SK-N-SH treated with all-trans-retinoic acid at 6 μM for 48 hours (cell line): ENCODE results near the gene C17orf100.
A peak's percentile ranks its signal among the peaks of the same experiment; 100 is the strongest.
"Not testable (repeated sequence)": the region's sequence is repeated elsewhere in the genome, so short reads cannot be mapped to it uniquely, and the experiment has no call there.

ENCODE experiments used
- ATAC-seq: fragments of 200-7000 bp; cut with Tn5 transposase; 3 replicates; pipeline ENCODE4 v1.9.1; 2020; ENCODE audit warnings: mild to moderate bottlenecking, moderate library complexity
- ARNTL ChIP-seq: fragments of 450-650 bp; formaldehyde crosslinking; IDR thresholded peaks from 2 replicates; pipeline ENCODE4 v1.5.0; 2020; ENCODE audit warnings: low read depth, mild to moderate bottlenecking, moderate library complexity, borderline replicate concordance
- BACH2 ChIP-seq: fragments of 250-450 bp; sonication (Bioruptor Pico); IDR thresholded peaks from 2 replicates; pipeline ENCODE4 v1.9.0; 2021; ENCODE audit warnings: mild to moderate bottlenecking, borderline replicate concordance
- CSDC2 ChIP-seq: fragments of 250-450 bp; sonication (Bioruptor Pico); IDR thresholded peaks from 2 replicates; pipeline ENCODE4 v1.5.0; 2020; ENCODE audit warnings: mild to moderate bottlenecking, moderate library complexity
- CSRNP3 ChIP-seq: fragments of 250-450 bp; sonication (Bioruptor Pico); IDR thresholded peaks from 2 replicates; pipeline ENCODE4 v1.5.1; 2021; ENCODE audit warnings: mild to moderate bottlenecking, moderate library complexity
- ESRRG ChIP-seq: fragments of 250-450 bp; sonication (Bioruptor Pico); IDR thresholded peaks from 2 replicates; pipeline ENCODE4 v1.6.1; 2021; ENCODE audit warnings: mild to moderate bottlenecking
- GLIS3 ChIP-seq: fragments of 250-450 bp; sonication (Bioruptor Pico); IDR thresholded peaks from 2 replicates; pipeline ENCODE4 v1.5.0; 2020; ENCODE audit warnings: mild to moderate bottlenecking, moderate library complexity
- ISL1 ChIP-seq: fragments of 250-450 bp; sonication (Bioruptor Pico); IDR thresholded peaks from 2 replicates; pipeline ENCODE4 v2.1.2; 2022; ENCODE audit warnings: mild to moderate bottlenecking, moderate library complexity
- OSR1 ChIP-seq: fragments of 250-450 bp; sonication (Bioruptor Pico); IDR thresholded peaks from 2 replicates; pipeline ENCODE4 v1.8.0; 2022; ENCODE audit warnings: moderate library complexity, mild to moderate bottlenecking, inconsistent platforms
- PATZ1 ChIP-seq: fragments of 250-450 bp; sonication (Bioruptor Pico); IDR thresholded peaks from 2 replicates; pipeline ENCODE4 v1.8.0; 2020; ENCODE audit warnings: mild to moderate bottlenecking, moderate library complexity, borderline replicate concordance
- POU6F1 ChIP-seq: fragments of 250-450 bp; sonication (Bioruptor Pico); IDR thresholded peaks from 2 replicates; pipeline ENCODE4 v1.8.0; 2021; ENCODE audit warnings: low read depth, mild to moderate bottlenecking, moderate library complexity, borderline replicate concordance
- PPARA ChIP-seq: fragments of 250-450 bp; sonication (Bioruptor Pico); IDR thresholded peaks from 2 replicates; pipeline ENCODE4 v1.5.0; 2020; ENCODE audit warnings: mild to moderate bottlenecking, borderline replicate concordance
- RARB ChIP-seq: fragments of 250-450 bp; sonication (Bioruptor Pico); IDR thresholded peaks from 2 replicates; pipeline ENCODE4 v1.8.0; 2021; ENCODE audit warnings: mild to moderate bottlenecking, moderate library complexity
- SNAI2 ChIP-seq: fragments of 250-450 bp; sonication (Bioruptor Pico); IDR thresholded peaks from 2 replicates; pipeline ENCODE4 v1.5.0; 2020; ENCODE audit warnings: mild to moderate bottlenecking, moderate library complexity
- TCF4 ChIP-seq: fragments of 250-450 bp; sonication (Bioruptor Pico); IDR thresholded peaks from 2 replicates; pipeline ENCODE4 v1.8.0; 2021; ENCODE audit warnings: mild to moderate bottlenecking, moderate library complexity, borderline replicate concordance
- TOX ChIP-seq: fragments of 250-450 bp; sonication (Bioruptor Pico); IDR thresholded peaks from 2 replicates; pipeline ENCODE4 v1.8.0; 2021; ENCODE audit warnings: mild to moderate bottlenecking, moderate library complexity, borderline replicate concordance
- TSHZ2 ChIP-seq: fragments of 250-450 bp; sonication (Bioruptor Pico); IDR thresholded peaks from 2 replicates; pipeline ENCODE4 v1.5.0; 2020; ENCODE audit warnings: mild to moderate bottlenecking, moderate library complexity
- ZC3H10 ChIP-seq: fragments of 250-450 bp; sonication (Bioruptor Pico); IDR thresholded peaks from 2 replicates; pipeline ENCODE4 v1.5.1; 2021; ENCODE audit warnings: mild to moderate bottlenecking, moderate library complexity
- ZFP3 ChIP-seq: fragments of 250-450 bp; sonication (Bioruptor Pico); IDR thresholded peaks from 2 replicates; pipeline ENCODE4 v1.5.0; 2020; ENCODE audit warnings: mild to moderate bottlenecking, moderate library complexity
- ZFP30 ChIP-seq: fragments of 450-650 bp; formaldehyde crosslinking; IDR thresholded peaks from 2 replicates; pipeline ENCODE4 v1.5.0; 2022; ENCODE audit warnings: mild to moderate bottlenecking, moderate library complexity
- ZNF565 ChIP-seq: fragments of 450-650 bp; formaldehyde crosslinking; conservative IDR thresholded peaks from 2 replicates; pipeline ENCODE4 v1.5.0; 2020; ENCODE audit warnings: low read depth, mild to moderate bottlenecking, moderate library complexity
- ZNF70 ChIP-seq: fragments of 450-650 bp; formaldehyde crosslinking; IDR thresholded peaks from 2 replicates; pipeline ENCODE4 v1.5.0; 2020; ENCODE audit warnings: mild to moderate bottlenecking, moderate library complexity
- ZNF8 ChIP-seq: fragments of 450-650 bp; formaldehyde crosslinking; IDR thresholded peaks from 2 replicates; pipeline ENCODE4 v1.5.0; 2020; ENCODE audit warnings: mild to moderate bottlenecking, moderate library complexity
- TF ChIP-seq, protein P1 (sequence below): fragments of 250-450 bp; sonication (Bioruptor Pico); IDR thresholded peaks from 2 replicates; pipeline ENCODE4 v1.5.1; 2020; ENCODE audit warnings: low read depth, mild to moderate bottlenecking, moderate library complexity

The C17orf100 gene

DNA sequence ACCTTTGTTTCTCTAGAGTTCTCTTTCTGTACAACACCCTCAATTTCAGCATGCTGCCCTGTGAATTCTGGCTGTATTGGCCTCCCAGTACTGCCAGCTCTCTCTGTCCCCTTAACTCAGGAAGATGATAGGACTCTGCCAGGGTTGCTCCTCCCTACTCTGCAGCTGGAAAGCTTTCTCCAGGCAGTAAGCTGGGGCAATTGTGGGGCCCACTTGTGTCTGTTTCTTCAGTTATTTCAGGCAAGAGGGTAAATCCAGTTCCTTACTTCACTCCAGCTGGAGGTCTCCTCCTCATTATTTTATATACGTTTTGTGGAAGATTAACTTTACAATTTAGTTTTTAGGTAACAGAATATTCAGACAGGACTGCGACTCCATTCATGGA is 9.9 kb downstream of the C17orf100 start (continued):
- TF ChIP-seq, protein P1, sequence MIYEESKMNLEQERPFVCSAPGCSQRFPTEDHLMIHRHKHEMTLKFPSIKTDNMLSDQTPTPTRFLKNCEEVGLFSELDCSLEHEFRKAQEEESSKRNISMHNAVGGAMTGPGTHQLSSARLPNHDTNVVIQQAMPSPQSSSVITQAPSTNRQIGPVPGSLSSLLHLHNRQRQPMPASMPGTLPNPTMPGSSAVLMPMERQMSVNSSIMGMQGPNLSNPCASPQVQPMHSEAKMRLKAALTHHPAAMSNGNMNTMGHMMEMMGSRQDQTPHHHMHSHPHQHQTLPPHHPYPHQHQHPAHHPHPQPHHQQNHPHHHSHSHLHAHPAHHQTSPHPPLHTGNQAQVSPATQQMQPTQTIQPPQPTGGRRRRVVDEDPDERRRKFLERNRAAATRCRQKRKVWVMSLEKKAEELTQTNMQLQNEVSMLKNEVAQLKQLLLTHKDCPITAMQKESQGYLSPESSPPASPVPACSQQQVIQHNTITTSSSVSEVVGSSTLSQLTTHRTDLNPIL (CRISPR knock-in tag), result no peak
- TF ChIP-seq POU6F1 (CRISPR knock-in tag) (no peak), GLIS3 (CRISPR knock-in tag) (no peak), RARB (CRISPR knock-in tag) (no peak), SNAI2 (CRISPR knock-in tag) (no peak), ZNF565 (CRISPR knock-in tag) (no peak)

DNA sequence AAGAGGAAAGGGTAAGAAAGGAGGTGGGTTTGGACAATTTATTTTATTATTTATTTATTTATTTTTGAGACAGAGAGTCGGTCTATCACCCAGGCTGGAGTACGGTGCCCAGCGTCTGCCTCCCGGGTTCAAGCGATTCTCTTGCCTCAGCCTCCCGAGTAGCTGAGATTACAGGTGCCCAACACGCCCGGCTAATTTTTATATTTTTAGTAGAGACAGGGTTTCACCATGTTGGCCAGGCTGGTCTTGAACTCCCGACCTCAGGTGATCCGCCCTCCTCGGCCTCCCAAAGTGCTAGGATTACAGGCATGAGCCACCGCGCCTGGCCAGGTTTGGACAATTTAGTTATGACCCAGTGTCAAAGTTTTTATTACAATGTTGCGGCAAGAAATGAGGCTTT is 11.6 kb downstream of the C17orf100 start:
- ATAC-seq, result not testable (repeated sequence)

DNA sequence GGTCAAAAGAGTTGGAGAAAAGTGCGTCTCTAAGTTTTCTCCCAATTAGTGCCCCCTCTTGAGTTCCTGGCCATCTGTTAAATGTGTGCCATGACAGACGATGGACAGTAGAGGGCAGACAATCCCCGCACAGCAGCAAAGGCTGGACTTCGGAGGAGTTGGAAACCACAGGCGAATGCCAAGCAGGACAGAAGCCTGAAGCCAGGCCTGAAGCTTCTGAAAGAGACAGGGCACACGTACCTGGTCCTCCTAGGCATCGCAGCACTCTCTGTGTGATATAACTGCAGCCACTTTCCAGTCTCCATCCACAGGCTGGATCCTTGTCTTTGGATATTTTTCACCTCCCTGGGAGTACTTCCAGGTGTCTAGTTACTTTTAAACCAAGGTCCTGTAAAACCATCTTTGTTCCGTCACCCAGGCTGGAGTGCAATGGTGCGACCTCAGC is 14.5 kb downstream of the C17orf100 start:
- no peak for TF ChIP-seq PPARA (CRISPR knock-in tag)
- no peak for TF ChIP-seq TOX
- TF ChIP-seq TCF4 (CRISPR knock-in tag), result no peak
- no peak for TF ChIP-seq ESRRG (CRISPR knock-in tag)
- TF ChIP-seq ZFP3 (CRISPR knock-in tag), result no peak
- TF ChIP-seq POU6F1 (CRISPR knock-in tag), result no peak
- no peak for TF ChIP-seq ZNF8 (CRISPR knock-in tag)
- TF ChIP-seq SNAI2 (CRISPR knock-in tag), result no peak
- no peak for TF ChIP-seq ZFP30
- no peak for TF ChIP-seq ARNTL
- no peak for TF ChIP-seq ZC3H10 (CRISPR knock-in tag)
- no peak for TF ChIP-seq RARB (CRISPR knock-in tag)
- no peak for TF ChIP-seq OSR1 (CRISPR knock-in tag)
- TF ChIP-seq GLIS3 (CRISPR knock-in tag), result no peak
- TF ChIP-seq PATZ1 (CRISPR knock-in tag), result no peak
- TF ChIP-seq BACH2 (CRISPR knock-in tag), result no peak
- TF ChIP-seq ZNF70 (CRISPR knock-in tag), result no peak
- peak; percentile 96 for ATAC-seq

GRCh38 chr17:6666557-6666956 is 15.0 kb downstream of the C17orf100 start:
- no peak for ATAC-seq
- TF ChIP-seq ZNF565 (CRISPR knock-in tag) (no peak), ZFP3 (CRISPR knock-in tag) (no peak), TSHZ2 (no peak), OSR1 (CRISPR knock-in tag) (no peak), ZNF70 (CRISPR knock-in tag) (no peak), PATZ1 (CRISPR knock-in tag) (no peak), ZFP30 (no peak), ZC3H10 (CRISPR knock-in tag) (no peak), CSDC2 (CRISPR knock-in tag) (no peak), ISL1 (CRISPR knock-in tag) (no peak), ZNF8 (CRISPR knock-in tag) (no peak), BACH2 (CRISPR knock-in tag) (no peak), ESRRG (CRISPR knock-in tag) (no peak), CSRNP3 (no peak), PPARA (CRISPR knock-in tag) (no peak)
